ENCODE results near the gene PFN1.
"Not testable (repeated sequence)": the region's sequence is repeated elsewhere in the genome, so short reads cannot be mapped to it uniquely, and the experiment has no call there.

The PFN1 gene

DNA sequence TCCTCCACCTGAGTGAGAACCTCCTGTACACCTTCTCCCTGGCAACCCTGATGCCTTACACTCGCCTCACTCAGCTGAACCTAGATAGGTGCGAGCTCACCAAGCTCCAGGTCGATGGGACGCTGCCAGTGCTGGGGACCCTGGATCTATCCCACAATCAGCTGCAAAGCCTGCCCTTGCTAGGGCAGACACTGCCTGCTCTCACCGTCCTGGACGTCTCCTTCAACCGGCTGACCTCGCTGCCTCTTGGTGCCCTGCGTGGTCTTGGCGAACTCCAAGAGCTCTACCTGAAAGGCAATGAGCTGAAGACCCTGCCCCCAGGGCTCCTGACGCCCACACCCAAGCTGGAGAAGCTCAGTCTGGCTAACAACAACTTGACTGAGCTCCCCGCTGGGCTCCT lies 15.6 kb downstream of the PFN1 start:
- H3K27ac ChIP-seq = no peak overlapping the region

DNA sequence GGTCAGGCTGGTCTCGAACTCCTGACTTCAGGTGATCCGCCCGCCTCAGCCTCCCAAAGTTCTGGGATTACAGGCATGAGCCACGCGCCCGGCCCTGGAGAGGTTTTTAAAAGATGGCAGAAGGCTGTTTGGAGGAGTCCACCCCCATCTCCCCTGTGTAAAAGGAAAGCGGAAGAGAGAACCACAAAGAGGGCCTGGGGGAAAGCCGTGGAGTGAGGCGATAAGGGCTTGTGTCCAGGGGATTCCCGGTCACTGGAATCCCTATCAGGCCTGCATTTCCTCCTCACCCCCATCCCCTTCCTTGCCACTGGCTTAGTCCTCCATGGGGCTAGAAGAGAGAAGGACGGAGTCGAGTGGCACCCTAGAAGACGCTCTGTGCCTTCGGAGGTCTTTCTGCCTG lies 16.4 kb downstream of the PFN1 start, which contains the start of gene GP1BA:
TSS of gene GP1BA (plus strand) at position 315 of the 400 bp plus-strand sequence. CDS start 328 bp downstream, outside the sequence.
- no peak within 1 kb of the TSS for H3K4me3 ChIP-seq (ENCODE audit: low read depth, low read length)
- H3K27me3 ChIP-seq (ENCODE audit: insufficient read depth, low read depth, severe bottlenecking) = no peaks in the 10 kb centered on the region
- no peak within 1 kb of the TSS for H3K27ac ChIP-seq
- no peaks in the 10 kb centered on the region for H3K9me3 ChIP-seq (ENCODE audit: severe bottlenecking)
- TF ChIP-seq, protein P1, sequence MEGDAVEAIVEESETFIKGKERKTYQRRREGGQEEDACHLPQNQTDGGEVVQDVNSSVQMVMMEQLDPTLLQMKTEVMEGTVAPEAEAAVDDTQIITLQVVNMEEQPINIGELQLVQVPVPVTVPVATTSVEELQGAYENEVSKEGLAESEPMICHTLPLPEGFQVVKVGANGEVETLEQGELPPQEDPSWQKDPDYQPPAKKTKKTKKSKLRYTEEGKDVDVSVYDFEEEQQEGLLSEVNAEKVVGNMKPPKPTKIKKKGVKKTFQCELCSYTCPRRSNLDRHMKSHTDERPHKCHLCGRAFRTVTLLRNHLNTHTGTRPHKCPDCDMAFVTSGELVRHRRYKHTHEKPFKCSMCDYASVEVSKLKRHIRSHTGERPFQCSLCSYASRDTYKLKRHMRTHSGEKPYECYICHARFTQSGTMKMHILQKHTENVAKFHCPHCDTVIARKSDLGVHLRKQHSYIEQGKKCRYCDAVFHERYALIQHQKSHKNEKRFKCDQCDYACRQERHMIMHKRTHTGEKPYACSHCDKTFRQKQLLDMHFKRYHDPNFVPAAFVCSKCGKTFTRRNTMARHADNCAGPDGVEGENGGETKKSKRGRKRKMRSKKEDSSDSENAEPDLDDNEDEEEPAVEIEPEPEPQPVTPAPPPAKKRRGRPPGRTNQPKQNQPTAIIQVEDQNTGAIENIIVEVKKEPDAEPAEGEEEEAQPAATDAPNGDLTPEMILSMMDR (IDR thresholded peaks at IDR 0.05; ENCODE audit: low read depth, low read length) = no peak
- no peaks in the 10 kb centered on the region; the same call in none of the 2 replicates for H3K36me3 ChIP-seq
- no peak for DNase-seq

More for the DNA sequence above, 15.6 kb downstream of the PFN1 start:
- DNase-seq = no peak
- H3K27me3 ChIP-seq (ENCODE audit: insufficient read depth, low read depth, severe bottlenecking) = no peaks in the 10 kb centered on the region
- H3K36me3 ChIP-seq = peaks cover 7% of the 10 kb centered on the region
- TF ChIP-seq, protein P1 (IDR thresholded peaks at IDR 0.05; ENCODE audit: low read depth, low read length) = no peak
- no peak overlapping the region for H3K4me3 ChIP-seq (ENCODE audit: low read depth, low read length)
- H3K9me3 ChIP-seq (ENCODE audit: severe bottlenecking) = no peaks in the 10 kb centered on the region

DNA sequence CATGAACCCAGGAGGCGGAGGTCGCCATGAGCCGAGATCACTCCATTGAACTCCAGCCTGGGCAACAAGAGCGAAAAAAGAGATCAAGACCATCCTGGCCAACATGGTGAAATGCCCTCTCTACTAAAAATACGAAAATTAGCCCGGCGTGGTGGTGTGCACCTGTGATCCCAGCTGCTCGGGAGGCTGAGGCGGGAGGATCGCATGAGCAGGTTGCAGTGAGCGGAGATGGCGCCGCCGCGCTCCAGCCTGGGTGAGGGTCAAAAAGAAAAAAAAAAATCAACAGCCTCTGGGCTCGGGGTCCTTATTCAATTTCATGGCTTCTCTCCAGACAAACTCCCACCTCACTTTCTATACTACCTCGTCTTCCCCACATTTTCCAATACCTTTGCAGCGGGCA lies 19.4 kb downstream of the PFN1 start:
- H3K27ac ChIP-seq = no peak overlapping the region
- H3K36me3 ChIP-seq = no peaks in the 10 kb centered on the region
- DNase-seq = no peak
- H3K9me3 ChIP-seq (ENCODE audit: severe bottlenecking) = no peaks in the 10 kb centered on the region
- TF ChIP-seq, protein P1 (IDR thresholded peaks at IDR 0.05; ENCODE audit: low read depth, low read length) = no peak
- H3K27me3 ChIP-seq (ENCODE audit: insufficient read depth, low read depth, severe bottlenecking) = no peaks in the 10 kb centered on the region
- H3K4me3 ChIP-seq (ENCODE audit: low read depth, low read length) = no peak overlapping the region

DNA sequence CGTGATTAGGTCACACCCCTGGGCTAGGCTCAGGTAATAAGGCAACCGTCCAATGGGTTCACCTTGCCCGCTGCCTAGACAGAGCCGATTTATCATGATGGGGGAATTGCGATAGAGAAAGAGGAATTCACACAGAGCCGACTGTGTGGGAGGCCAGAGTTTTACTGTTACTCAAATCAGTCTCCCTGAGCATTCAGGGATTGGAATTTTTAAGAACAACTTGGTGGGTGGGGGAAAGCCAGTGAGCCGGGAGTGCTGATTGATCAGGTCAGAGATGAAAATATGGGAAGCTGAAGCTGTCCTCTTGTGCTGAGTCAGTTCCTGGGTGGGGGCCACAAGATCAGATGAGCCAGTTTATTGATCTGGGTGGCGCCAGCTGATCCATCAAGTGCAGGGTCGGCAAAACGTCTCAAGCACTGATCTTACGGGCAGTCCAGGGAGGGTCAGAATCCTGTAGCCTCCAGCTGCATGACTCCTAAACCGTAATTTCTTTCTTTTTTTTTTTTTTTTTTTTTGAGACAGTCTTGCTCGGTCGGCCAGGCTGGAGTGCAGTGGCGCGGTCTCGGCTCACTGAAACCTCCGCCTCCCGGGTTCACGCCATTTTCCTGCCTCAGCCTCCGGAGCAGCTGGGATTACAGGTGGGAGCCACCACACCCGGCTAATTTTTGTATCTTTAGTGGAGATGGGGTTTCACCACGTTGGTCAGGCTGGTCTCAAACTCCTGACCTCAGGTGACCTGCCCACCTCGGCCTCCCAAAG lies 21.6 kb downstream of the PFN1 start:
- not testable (repeated sequence) for H3K4me3 ChIP-seq (ENCODE audit: low read depth, low read length); H3K36me3 ChIP-seq; H3K9me3 ChIP-seq (ENCODE audit: severe bottlenecking); DNase-seq; H3K27me3 ChIP-seq (ENCODE audit: insufficient read depth, low read depth, severe bottlenecking); H3K27ac ChIP-seq

DNA sequence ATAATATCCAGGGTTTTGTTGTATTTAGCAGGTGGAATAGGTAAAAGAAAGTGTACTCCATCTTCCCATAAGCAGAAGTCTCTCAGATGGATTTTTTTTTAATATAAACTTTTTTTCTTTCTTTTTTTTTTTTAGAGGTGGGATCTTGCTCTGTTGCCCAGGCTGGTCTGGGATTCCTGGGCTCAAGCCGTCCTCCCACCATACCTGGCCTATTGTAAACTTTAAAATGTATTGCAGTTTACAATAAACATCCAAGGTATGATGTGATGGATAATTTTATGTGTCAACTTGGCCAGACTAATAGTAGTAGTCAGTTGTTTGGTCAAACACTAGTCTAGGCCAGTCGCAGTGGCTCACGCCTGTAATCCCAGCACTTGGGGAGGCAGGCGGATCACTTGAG lies 27.0 kb downstream of the PFN1 start:
- TF ChIP-seq, protein P1 (IDR thresholded peaks at IDR 0.05; ENCODE audit: low read depth, low read length) = no peak
- Histone ChIP-seq H3K9me3 (ENCODE audit: severe bottlenecking) (no peaks in the 10 kb centered on the region), H3K36me3 (no peaks in the 10 kb centered on the region), H3K27me3 (ENCODE audit: insufficient read depth, low read depth, severe bottlenecking) (no peaks in the 10 kb centered on the region), H3K4me3 (ENCODE audit: low read depth, low read length) (no peak overlapping the region), H3K27ac (no peak overlapping the region)
- no peak for DNase-seq

DNA sequence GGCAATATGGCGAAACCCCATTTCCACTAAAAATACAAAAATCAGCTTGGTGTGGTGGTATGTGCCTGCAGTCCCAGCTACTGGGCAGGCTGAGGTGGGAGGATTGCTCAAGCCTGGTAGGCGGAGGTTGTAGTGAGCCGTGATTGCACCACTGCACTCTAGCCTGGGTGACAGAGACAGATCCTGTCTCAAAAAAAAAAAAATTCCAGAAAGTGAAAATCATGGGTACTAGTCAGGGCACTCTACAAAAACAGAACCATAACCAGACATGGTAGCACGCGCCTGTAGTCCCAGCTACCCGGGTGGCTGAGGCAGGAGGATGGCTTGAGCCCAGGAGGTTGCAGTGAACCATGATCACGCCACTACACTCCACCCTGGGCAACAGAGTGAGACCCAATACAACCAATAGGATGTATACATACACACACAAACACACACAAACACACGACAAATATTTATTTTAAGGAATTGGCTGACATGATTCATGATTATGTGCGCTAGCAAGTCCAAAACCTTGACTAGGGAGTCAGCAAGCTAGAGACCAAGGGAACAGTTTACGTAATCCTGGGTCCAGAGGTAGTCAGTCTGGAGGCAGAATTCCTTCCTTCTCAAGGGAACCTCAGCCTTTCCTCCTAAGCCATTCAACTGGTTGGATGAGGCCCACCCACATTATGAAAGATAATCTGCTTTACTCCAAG lies 27.8 kb downstream of the PFN1 start:
- TF ChIP-seq, protein P1 (IDR thresholded peaks at IDR 0.05; ENCODE audit: low read depth, low read length) = no peak
- Histone ChIP-seq H3K4me3 (ENCODE audit: low read depth, low read length) (no peak overlapping the region), H3K9me3 (ENCODE audit: severe bottlenecking) (no peaks in the 10 kb centered on the region), H3K27me3 (ENCODE audit: insufficient read depth, low read depth, severe bottlenecking) (no peaks in the 10 kb centered on the region), H3K27ac (no peak overlapping the region), H3K36me3 (no peaks in the 10 kb centered on the region)
- no peak for DNase-seq
